ENCODE measurements around the gene TSPAN18. TPM values are rescaled to one million over a fixed set of nuclear protein-coding genes. Genes with fewer than 3 reads are reported as not detected.
"Not testable (repeated sequence)": the region's sequence is repeated elsewhere in the genome, so short reads cannot be mapped to it uniquely, and the experiment has no call there.

The TSPAN18 gene
- total RNA-seq, 4 donors from 2014 or later: 3.6 to 12.4 (median 8.2) TPM

DNA sequence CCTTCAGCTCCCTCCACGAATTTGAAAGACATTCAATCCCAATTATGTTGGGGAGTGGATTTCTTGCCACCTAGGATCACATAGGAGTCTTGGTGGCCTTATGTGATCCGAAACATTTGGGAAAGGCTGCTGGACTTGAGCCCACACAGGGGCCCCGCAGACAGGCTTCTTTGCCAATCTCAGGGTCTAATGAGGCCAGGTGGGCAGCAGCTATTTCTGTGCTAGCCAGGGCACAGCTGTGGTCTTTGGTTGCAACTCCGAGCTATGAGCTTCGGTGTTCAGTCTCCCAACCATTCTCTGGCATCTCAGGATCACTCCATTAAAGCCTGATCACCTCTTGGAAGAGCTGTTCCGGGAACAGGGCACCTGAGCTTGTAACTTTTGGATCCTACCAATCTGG is 139.5 kb downstream of the TSPAN18 start:
- Histone ChIP-seq H3K36me3 (no peaks in the 10 kb centered on the region), H3K27me3 (no peaks in the 10 kb centered on the region), H3K9me3 (no peaks in the 10 kb centered on the region), H3K27ac (no peak overlapping the region), H3K4me1 (peaks cover 0 to 17% of the 10 kb centered on the region in 2 donors), H3K4me3 (replicated peaks in 1 of 3) (no peak overlapping the region)
- DNase-seq: no peak
- intact Hi-C loops (cut with DNase I): no loop called here
- WGBS, 2 donors: 71 to 89% methylated on average over 6 of the region's 6 CpGs
- TF ChIP-seq CTCF (IDR thresholded peaks at IDR 0.05) (no peak), POLR2A (IDR thresholded peaks at IDR 0.05) (no peak)

DNA sequence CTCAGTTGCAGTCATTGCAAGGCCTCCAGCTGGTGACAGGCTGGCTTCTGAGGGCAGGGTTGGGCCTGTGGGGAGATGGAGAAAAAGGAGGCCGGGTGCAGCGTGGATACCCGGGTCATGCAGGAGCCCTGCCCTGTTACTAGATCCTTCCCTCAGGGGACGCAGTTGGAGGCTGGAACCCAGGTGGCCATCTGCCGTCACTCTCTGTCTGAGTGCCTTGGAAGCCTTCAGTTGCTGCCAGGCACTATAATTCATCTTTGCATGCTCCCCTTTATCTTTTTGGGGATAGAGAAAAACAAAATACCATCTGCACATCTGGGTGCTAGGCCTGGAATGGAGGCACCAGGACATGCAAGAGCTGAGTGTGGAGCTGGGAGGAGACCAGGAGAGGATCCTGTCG is 141.3 kb downstream of the TSPAN18 start:
- Histone ChIP-seq H3K4me1 (peaks cover 0 to 8% of the 10 kb centered on the region in 2 donors), H3K27ac (no peak overlapping the region), H3K27me3 (no peaks in the 10 kb centered on the region), H3K9me3 (no peaks in the 10 kb centered on the region), H3K36me3 (no peaks in the 10 kb centered on the region), H3K4me3 (replicated peaks in 1 of 3) (no peak overlapping the region)
- no peak for DNase-seq
- WGBS, 2 donors: 89 to 94% methylated on average over 6 of the region's 6 CpGs
- intact Hi-C loops (cut with DNase I): no loop called here
- TF ChIP-seq CTCF (IDR thresholded peaks at IDR 0.05) (no peak), POLR2A (IDR thresholded peaks at IDR 0.05) (no peak)

GRCh38 chr11:44868455-44869421 is 142.0 kb downstream of the TSPAN18 start:
- no peak overlapping the region for H3K4me3 ChIP-seq (replicated peaks in 1 of 3)
- H3K36me3 ChIP-seq: no peaks in the 10 kb centered on the region
- DNase-seq: no peak
- H3K9me3 ChIP-seq: no peaks in the 10 kb centered on the region
- intact Hi-C loops (cut with DNase I): no loop called here
- H3K27me3 ChIP-seq: no peaks in the 10 kb centered on the region
- WGBS, 2 donors: 92 to 93% methylated on average over 12 of the region's 14 CpGs
- H3K27ac ChIP-seq: no peak overlapping the region
- no peak for TF ChIP-seq POLR2A (IDR thresholded peaks at IDR 0.05)
- no peak for TF ChIP-seq CTCF (IDR thresholded peaks at IDR 0.05)
- H3K4me1 ChIP-seq: peaks cover 0 to 8% of the 10 kb centered on the region in 2 donors

GRCh38 chr11:44870181-44870580 is 143.4 kb downstream of the TSPAN18 start:
- Histone ChIP-seq H3K27ac (no peak overlapping the region), H3K9me3 (no peaks in the 10 kb centered on the region), H3K4me3 (replicated peaks in 1 of 3) (no peak overlapping the region), H3K36me3 (no peaks in the 10 kb centered on the region), H3K27me3 (no peaks in the 10 kb centered on the region), H3K4me1 (peaks cover 0 to 8% of the 10 kb centered on the region in 2 donors)
- TF ChIP-seq POLR2A (IDR thresholded peaks at IDR 0.05): no peak
- no peak for TF ChIP-seq CTCF (IDR thresholded peaks at IDR 0.05)
- no peak for DNase-seq
- WGBS, 2 donors: 80 to 89% methylated on average over 3 of the region's 3 CpGs
- intact Hi-C loops (cut with DNase I): no loop called here

DNA sequence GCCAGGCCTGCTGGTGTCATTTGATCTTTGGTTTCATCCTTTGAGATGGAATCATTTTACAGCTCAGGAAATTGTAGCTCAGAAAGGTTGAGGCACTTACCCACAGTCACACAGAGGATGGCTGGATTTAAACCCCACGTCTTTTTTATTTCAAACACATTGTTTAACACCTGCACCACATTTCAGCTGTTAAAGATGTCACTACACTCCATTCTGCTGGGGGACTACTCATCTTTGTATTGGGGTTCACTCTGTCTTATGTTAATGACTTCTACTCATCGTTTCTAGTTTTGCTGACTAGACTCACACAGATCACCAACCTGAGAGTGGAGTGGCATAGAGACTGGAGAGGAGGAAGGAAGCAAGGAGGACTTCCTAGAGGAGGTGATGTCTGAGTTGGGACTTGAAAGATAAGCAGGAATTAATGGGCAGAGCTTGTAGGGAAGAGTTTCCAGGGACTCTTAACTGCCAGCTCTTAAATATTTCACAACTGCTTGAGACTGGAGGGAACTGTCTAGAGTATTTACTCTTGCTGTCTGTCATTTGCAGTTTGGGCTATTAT is 143.9 kb downstream of the TSPAN18 start:
- intact Hi-C loops (cut with DNase I): no loop called here
- no peaks in the 10 kb centered on the region for H3K36me3 ChIP-seq
- H3K4me3 ChIP-seq (replicated peaks in 1 of 3): no peak overlapping the region
- no peak overlapping the region for H3K27ac ChIP-seq
- no peak for DNase-seq
- H3K9me3 ChIP-seq: no peaks in the 10 kb centered on the region
- no peak for TF ChIP-seq POLR2A (IDR thresholded peaks at IDR 0.05)
- H3K27me3 ChIP-seq: no peaks in the 10 kb centered on the region
- 82 to 87% methylated on average over 2 of the region's 2 CpGs for WGBS, 2 donors
- H3K4me1 ChIP-seq: peaks cover 0 to 7% of the 10 kb centered on the region in 2 donors

- H3K27ac ChIP-seq; H3K4me1 ChIP-seq; intact Hi-C loops (cut with DNase I); H3K4me3 ChIP-seq (replicated peaks in 1 of 3); H3K27me3 ChIP-seq; DNase-seq; H3K36me3 ChIP-seq; H3K9me3 ChIP-seq: not testable (repeated sequence)
- WGBS, 2 donors: 90 to 94% methylated on average over 3 of the region's 3 CpGs
Observed at GRCh38 chr11:44871682-44872081, 144.9 kb downstream of the TSPAN18 start.

All from thyroid gland (tissue), 4 donors.